Measurements from ENCODE around the gene PPP1R7.
A peak's percentile ranks its signal among the peaks of the same experiment; 100 is the strongest.

PPP1R7 gene

DNA sequence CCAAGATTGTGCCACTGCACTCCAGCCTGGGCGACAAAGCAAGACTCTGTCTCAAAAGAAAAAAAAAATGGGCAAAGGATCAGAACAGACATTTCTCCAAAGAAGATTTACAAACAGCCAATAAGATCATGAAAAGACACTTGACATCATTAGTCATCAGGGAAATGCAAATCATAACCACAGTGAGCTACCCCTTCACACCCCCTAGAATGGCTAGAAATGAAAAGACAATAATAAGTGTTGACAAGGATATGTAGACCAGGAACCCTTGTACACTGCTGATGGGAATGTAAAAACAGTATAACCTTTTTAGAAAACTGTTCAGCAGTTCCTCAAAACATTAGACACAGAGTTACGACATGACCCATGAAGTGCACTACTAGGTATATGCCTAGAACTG, 29.8 kb upstream of the PPP1R7 start:
- DNase-seq (ENCODE audit: low read depth in 3 of 3): no peak

DNA sequence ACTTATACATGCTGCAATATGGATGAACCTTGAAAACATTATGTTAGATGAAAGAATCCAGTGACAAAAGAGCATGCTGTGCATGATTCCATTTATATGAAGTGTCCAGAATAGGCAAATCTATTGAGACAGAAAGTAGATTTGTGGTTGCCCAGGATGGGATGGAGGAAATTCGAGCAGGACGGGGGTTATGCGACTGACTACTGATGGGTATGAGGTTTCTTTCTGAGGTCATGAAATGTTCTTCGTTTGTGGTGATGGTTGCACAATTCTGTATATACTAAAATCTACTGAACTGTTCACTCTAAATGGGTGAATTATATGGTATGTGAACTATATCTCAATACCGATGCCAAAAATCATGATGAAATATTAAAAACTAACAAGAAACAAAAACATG, 29.3 kb upstream of the PPP1R7 start:
- no peak for DNase-seq (ENCODE audit: low read depth in 3 of 3)

DNA sequence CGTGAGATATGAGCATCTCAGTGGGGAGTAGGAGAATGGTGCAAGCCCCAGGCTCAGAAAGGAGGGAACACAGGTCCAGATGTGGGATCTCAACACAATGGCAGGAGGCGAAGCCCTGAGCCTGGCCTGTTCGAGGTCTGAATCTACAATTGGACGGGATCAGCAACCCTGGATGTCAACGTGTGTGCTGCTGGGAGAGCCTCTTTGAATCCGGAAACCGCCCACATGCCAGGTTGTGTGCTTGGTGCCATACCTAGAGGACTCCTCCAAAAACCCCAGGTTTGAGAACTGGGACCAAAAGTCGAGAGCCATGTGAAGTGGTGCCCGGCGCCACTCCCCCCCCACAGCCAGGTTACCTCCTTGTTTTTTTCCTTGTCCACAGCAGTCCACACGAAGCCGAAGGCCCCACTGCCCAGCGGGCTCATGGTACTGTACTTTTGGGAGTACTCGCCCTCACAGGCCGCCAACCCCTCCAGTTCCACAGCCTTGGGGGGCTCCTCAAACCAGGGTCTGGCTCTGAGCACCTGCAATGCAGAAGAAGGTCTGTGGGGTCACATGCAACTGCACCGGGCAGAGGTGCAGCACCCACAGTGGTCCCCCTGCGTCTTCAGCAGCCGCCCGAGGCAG, 27.8 kb upstream of the PPP1R7 start:
- DNase-seq (ENCODE audit: low read depth in 3 of 3): no peak

GRCh38 chr2:241123816-241124536, 26.3 kb upstream of the PPP1R7 start:
- peak in 1 of 3 experiments; percentile 25 for DNase-seq (ENCODE audit: low read depth in 3 of 3)

DNA sequence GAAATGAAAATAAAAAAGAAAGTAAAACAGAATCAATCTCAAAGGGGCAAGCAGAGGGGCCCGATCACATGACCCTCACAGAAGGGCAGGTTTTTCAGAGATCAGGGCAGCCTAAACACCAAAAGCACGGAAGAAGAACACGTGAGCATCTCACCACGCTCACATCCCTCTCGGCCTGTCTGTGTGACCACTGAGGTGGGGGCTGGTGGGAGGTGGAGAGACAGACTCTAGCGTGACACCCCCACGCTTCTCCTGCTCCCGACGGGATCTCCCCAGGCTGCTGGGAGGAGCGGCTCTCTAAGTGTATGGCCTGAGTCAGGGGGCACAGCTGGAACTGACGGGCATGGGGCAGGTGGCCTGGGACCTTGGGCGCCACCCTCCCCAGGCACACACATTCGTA, 24.6 kb upstream of the PPP1R7 start:
- DNase-seq (ENCODE audit: low read depth in 3 of 3): no peak

DNA sequence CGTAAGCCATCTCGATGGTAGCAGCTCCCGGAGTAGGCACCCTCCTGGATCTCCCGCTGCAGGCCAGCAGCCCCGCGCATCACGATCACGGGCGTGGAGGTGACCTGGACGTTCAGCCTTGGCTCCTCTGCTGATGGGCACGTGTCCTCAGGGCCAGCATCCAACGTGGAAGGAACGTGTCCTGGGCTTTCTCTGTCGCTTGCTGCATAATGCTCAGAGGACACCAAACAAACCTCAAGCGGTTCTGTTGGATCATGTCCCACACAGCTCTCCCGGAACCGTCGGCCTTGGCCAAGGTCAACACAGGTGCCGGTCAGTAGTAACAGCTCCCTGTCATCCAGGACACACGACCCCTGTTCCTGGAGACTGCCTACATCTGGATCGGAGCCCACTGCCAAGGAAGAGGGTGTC, 24.1 kb upstream of the PPP1R7 start:
- no peak for DNase-seq (ENCODE audit: low read depth in 3 of 3)

- no peak for DNase-seq (ENCODE audit: low read depth in 3 of 3)
Measured at GRCh38 chr2:241126771-241127202, 23.5 kb upstream of the PPP1R7 start.

DNA sequence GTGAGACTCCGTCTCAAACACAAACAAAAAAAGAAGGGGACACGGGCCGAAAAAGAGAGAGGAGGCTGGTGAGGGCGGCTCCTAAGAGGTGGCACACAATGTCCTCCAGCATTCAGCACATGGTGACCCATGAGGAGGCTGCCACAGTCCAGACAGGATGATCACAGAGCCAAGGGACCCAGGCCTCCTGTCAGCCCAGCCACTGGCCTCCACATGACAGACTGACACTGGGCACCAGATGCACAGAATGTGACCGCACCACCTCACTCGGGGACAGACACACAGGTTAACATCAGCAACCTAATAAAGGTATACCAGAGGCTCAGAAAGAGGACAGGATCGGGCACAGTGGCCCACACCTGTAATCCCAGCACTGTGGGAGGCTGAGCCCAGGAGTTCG, 22.0 kb upstream of the PPP1R7 start:
- DNase-seq (ENCODE audit: low read depth in 3 of 3): no peak

DNA sequence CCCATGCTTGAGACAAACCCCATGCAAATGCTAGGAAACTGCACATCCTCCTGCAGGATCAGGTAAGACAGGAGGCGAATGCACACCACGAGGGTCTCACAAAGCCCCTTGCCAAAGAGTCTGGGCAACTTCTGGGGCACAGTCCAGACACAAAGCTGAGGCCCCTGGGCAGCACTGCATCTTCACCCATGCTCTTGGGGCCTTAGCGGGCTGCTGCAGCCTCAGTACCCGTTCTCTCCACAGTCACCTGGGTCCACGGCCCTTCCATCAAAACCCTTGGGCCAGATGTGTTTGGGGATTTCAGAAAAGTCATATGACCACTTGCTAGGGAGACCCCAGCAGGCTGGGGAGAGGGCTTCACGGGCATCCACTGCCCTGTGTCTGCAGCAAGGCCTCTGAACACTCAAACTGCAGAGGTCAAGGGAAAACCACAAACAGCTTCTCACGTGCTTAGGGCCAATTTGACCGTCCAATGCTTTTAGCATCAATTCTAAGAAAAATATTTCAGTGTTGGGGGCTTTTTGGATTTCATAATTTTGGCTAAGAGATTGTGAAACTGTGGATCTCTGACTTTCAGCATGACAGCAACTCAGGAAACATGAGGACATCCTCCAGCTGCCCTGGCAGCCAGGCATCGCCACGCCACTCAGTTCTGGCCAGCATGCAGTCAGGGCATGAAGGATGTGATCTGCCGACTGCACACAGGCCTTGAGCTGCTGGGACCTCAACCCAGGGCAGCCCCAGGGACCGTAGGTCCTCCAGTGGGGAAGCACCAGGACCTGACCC, 21.0 kb upstream of the PPP1R7 start:
- no peak for DNase-seq (ENCODE audit: low read depth in 3 of 3)

DNA sequence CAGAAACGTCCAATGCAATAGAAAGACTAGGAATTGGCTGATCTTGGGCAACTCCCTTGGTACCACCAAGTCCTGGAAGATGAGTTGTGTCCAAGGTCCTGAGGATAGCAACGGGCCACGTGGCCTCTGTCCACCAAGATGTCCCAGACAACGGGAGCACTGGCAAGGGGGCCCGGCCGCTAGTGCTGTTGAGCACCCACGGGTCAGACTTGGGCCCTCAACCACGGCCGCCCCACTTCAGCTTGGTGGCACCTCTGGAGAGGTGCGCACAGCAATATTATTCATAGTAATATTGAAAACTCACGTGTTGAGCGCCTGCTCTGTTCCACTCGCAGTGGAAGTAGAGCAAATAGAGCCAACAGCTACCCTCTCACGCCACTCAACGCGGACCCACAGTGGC, 20.0 kb upstream of the PPP1R7 start:
- no peak for DNase-seq (ENCODE audit: low read depth in 3 of 3)

- DNase-seq (ENCODE audit: low read depth in 3 of 3): no peak
Measured at GRCh38 chr2:241131531-241131930, 18.7 kb upstream of the PPP1R7 start.

- no peak for DNase-seq (ENCODE audit: low read depth in 3 of 3)
Measured at GRCh38 chr2:241132538-241133435, 17.5 kb upstream of the PPP1R7 start.

GRCh38 chr2:241133436-241133820, 16.8 kb upstream of the PPP1R7 start:
- no peak for DNase-seq (ENCODE audit: low read depth in 3 of 3)

- no peak for DNase-seq (ENCODE audit: low read depth in 3 of 3)
Measured at GRCh38 chr2:241134711-241135110, 15.6 kb upstream of the PPP1R7 start.

DNA sequence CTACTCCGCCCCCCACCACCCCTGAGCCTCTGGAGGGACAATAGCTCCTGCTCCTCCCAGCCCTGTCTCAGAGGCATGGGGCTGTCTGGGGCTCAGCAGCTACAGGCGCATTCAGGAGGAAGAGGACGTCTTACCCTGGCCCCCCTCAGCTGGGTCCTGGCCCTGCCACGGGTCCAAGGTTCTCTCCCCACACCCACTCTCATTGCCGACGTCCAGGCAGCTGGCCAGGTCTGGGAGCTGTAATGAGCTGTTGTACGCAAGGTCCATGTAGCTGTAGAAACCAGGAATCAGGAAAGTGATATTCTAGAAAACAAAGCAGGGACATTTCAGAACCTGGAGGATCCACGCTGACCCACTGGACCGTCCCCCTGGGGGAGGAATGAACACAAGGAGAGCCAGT, 14.5 kb upstream of the PPP1R7 start:
- no peak for DNase-seq (ENCODE audit: low read depth in 3 of 3)

- no peak for DNase-seq (ENCODE audit: low read depth in 3 of 3)
Measured at GRCh38 chr2:241136191-241136590, 14.1 kb upstream of the PPP1R7 start.

- no peak for DNase-seq (ENCODE audit: low read depth in 3 of 3)
Measured at GRCh38 chr2:241136661-241137260, 13.5 kb upstream of the PPP1R7 start.

- DNase-seq (ENCODE audit: low read depth in 3 of 3): no peak
Measured at GRCh38 chr2:241137276-241138190, 12.7 kb upstream of the PPP1R7 start.

- DNase-seq (ENCODE audit: low read depth in 3 of 3): no peak
Measured at GRCh38 chr2:241138471-241138870, 11.8 kb upstream of the PPP1R7 start.
